K562 (cell line): Measurements from ENCODE around the gene IGF2BP1. TPM values are rescaled to one million over a fixed set of nuclear protein-coding genes. Genes with fewer than 3 reads are reported as not detected.

Experiments used
- AFF1 ChIP-seq, 2 experiments: fragments of 450-650 bp; IDR thresholded peaks; 2 replicates each; pipeline ENCODE4 v1.6.1; 2018; ENCODE audit warnings: mild to moderate bottlenecking in 2 of 2, low read depth in 1 of 2; ENCODE audit not compliant: partially characterized antibody in 2 of 2
- CC2D1A ChIP-seq: fragments of 450-650 bp; IDR thresholded peaks from 2 replicates; pipeline ENCODE4 v1.6.1; 2017; ENCODE audit warnings: mild to moderate bottlenecking
- CREM ChIP-seq: IDR thresholded peaks from 2 replicates; pipeline ENCODE4 v1.6.1; 2014; ENCODE audit warnings: antibody characterized with exemption, low read depth
- GTF2E2 ChIP-seq: fragments of 200-800 bp; sonication (Bioruptor generic); IDR thresholded peaks from 2 replicates; pipeline ENCODE4 v1.6.1; 2016; ENCODE audit warnings: missing genetic modification characterization, missing compliant biosample characterization
- HMGN3 ChIP-seq: IDR thresholded peaks from 2 replicates; pipeline ENCODE4 v1.6.1; 2011; ENCODE audit warnings: borderline replicate concordance, low read depth, mild to moderate bottlenecking, mixed read lengths, low read length; ENCODE audit not compliant: insufficient read length; ENCODE audit errors: extremely low read depth
- IRF9 ChIP-seq: fragments of 450-650 bp; IDR thresholded peaks from 2 replicates; pipeline ENCODE4 v1.6.1; 2016; ENCODE audit warnings: missing biosample characterization, missing genetic modification characterization
- KDM2B ChIP-seq: fragments of 250-450 bp; sonication (Bioruptor Pico); IDR thresholded peaks from 2 replicates; pipeline ENCODE4 v1.8.0; 2021; ENCODE audit warnings: mild to moderate bottlenecking, moderate library complexity
- SAFB2 ChIP-seq: fragments of 200-400 bp; formaldehyde crosslinking; IDR thresholded peaks from 2 replicates; pipeline ENCODE4 v1.6.1; 2018; ENCODE audit warnings: borderline replicate concordance, low read length, low read depth, moderate library complexity; ENCODE audit not compliant: severe bottlenecking
- TAF15 ChIP-seq: fragments of 200-400 bp; formaldehyde crosslinking; IDR thresholded peaks from 2 replicates; pipeline ENCODE4 v1.6.1; 2017; ENCODE audit warnings: mild to moderate bottlenecking, low read depth, low read length, moderate library complexity
- TFAM ChIP-seq: fragments of 250-450 bp; sonication (Bioruptor Pico); conservative IDR thresholded peaks from 2 replicates; pipeline ENCODE4 v1.5.0; 2021; ENCODE audit warnings: mild to moderate bottlenecking, moderate library complexity
- TSC22D4 ChIP-seq: fragments of 450-650 bp; IDR thresholded peaks from 2 replicates; pipeline ENCODE4 v1.6.1; 2016; ENCODE audit warnings: missing genetic modification characterization, missing biosample characterization, control low read depth
- UBTF ChIP-seq, 2 experiments: IDR thresholded peaks; 2 replicates each; pipeline ENCODE4 v1.6.1; 2012; ENCODE audit warnings: improper control_type of control experiment in 2 of 2, low read depth in 2 of 2, low read length in 2 of 2, borderline replicate concordance in 1 of 2
- ZNF253 ChIP-seq: fragments of 250-450 bp; sonication (Bioruptor Pico); conservative IDR thresholded peaks from 2 replicates; pipeline ENCODE4 v1.6.1; 2021; ENCODE audit warnings: mild to moderate bottlenecking
- ZNF592 ChIP-seq: fragments of 450-650 bp; IDR thresholded peaks from 2 replicates; pipeline ENCODE4 v1.6.1; 2017; ENCODE audit warnings: antibody characterized with exemption, mild to moderate bottlenecking
- ZSCAN29 ChIP-seq: fragments of 450-650 bp; IDR thresholded peaks from 2 replicates; pipeline ENCODE4 v1.6.1; 2017
- polyA plus RNA-seq, 8 experiments: library from polyadenylated mRNA; depleted of rRNA in 4 of 8; stranded (reverse) in 5 of 8; unstranded in 3 of 8; fragments of >200 nt; fragmentation: Nextera tagmentation in 2 of 8; fragmentation: Illumina TruSeq in 1 of 8; extraction: Ambion mirVana in 2 of 8; extraction: Trizol in 1 of 8; gene quantifications; 2 replicates each; pipeline versions ENCODE4 v1.2.1 to v1.2.3, GENCODE V29; 2011 to 2014; ENCODE audit warnings: inconsistent platforms in 1 of 8, missing spikeins in 1 of 8
- total RNA-seq, 7 experiments: library from RNA; depleted of rRNA in 6 of 7; stranded (reverse); fragments of >200 nt in 6 of 7; fragmentation: Illumina TruSeq in 2 of 7; extraction: Trizol in 2 of 7; gene quantifications; 2 replicates each; pipeline versions ENCODE4 v1.2.1 to v1.2.3, GENCODE V29; 2011 to 2021; ENCODE audit warnings: low replicate concordance in 1 of 7

Gene IGF2BP1
- total and polyA plus RNA-seq, 9 of the 15 experiments (the other 6 are each of a cell fraction or from before 2014, with no cell fraction given) = 13.0 to 318 (median 53.6) TPM

GRCh38 chr17:49076573-49077384 lies 79.6 kb downstream of the IGF2BP1 start (continued):
- TF ChIP-seq CREM (0 out of 2 replicates have a peak, but pooled peaks have one; percentile 11), ZNF253 (CRISPR knock-in tag) (no peak), SAFB2 (no peak), GTF2E2 (tag) (peak; percentile 62; the same call in 1 of the 2 replicates), ZSCAN29 (no peak), HMGN3 (no peak), TSC22D4 (tag) (no peak), AFF1 (IDR thresholded peaks at IDR 0.05; ENCODE audit: low read depth in 1 of 2, partially characterized antibody in 2 of 2) (no peak), CC2D1A (no peak), UBTF (IDR thresholded peaks at IDR 0.05; ENCODE audit: borderline replicate concordance in 1 of 2, low read depth in 2 of 2, low read length in 2 of 2) (no peak), TFAM (CRISPR knock-in tag) (no peak), TAF15 (no peak), IRF9 (tag) (peak; percentile 95), KDM2B (CRISPR knock-in tag) (no peak), ZNF592 (peak; percentile 91)
